ENCODE measurements around the gene G2E3. TPM values are rescaled to one million over a fixed set of nuclear protein-coding genes. Genes with fewer than 3 reads are reported as not detected.
"Not testable (repeated sequence)": the region's sequence is repeated elsewhere in the genome, so short reads cannot be mapped to it uniquely, and the experiment has no call there.

G2E3 gene
- total RNA-seq, 2 donors from 2014 or later = 31.6 to 37.0 TPM

DNA sequence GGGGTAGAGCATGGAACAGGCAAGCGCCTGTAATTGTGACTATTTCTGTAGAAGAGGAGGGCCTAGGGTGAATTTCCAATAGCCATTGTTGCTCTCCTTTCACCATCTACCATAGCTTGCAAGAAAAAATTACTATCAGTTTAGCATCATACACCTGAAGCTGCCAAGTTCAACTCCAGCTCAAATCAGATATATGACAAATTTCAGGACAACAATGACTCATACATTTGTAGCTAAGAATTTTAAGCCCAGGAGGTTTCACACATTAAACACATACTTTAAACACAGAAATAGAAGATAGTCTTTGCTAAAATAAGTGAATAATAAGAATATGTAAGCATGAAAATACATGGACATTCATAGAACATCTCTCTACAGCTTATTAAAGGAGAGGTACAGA lies 17.6 kb upstream of the G2E3 start:
- H3K27me3 Mint-ChIP-seq (ENCODE audit: low read depth) = peaks cover 35% of the 10 kb centered on the region
- H3K4me3 Mint-ChIP-seq = no peak overlapping the region
- H3K4me1 Mint-ChIP-seq (ENCODE audit: low read depth) = peaks cover 4% of the 10 kb centered on the region
- no peaks in the 10 kb centered on the region for H3K9me3 Mint-ChIP-seq
- no peak overlapping the region for H3K27ac Mint-ChIP-seq
- peak; percentile 70 to 82 for ATAC-seq (replicated peaks in 1 of 2)
- H3K36me3 Mint-ChIP-seq (ENCODE audit: insufficient read depth in 2 of 2) = no peaks in the 10 kb centered on the region
- no peak for DNase-seq

DNA sequence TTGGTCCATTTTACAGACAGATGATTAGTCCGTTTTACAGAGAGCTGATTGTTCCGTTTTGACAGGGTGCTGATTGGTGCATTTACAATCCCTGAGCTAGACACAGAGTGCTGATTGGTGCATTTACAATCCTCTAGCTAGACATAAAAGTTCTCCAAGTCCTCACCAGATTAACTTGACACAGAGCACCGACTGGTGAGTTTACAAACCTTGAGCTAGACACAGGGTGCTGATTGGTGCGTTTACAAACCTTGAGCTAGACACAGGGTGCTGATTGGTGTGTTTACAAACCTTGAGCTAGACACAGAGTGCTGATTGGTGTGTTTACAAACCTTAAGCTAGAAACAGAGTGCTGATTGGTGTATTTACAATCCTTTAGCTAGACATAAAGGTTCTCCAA lies 12.2 kb upstream of the G2E3 start:
- not testable (repeated sequence) for H3K4me1 Mint-ChIP-seq (ENCODE audit: low read depth); H3K36me3 Mint-ChIP-seq (ENCODE audit: insufficient read depth in 2 of 2); H3K4me3 Mint-ChIP-seq; H3K9me3 Mint-ChIP-seq; H3K27ac Mint-ChIP-seq; ATAC-seq (replicated peaks in 1 of 2); DNase-seq
- H3K27me3 Mint-ChIP-seq (ENCODE audit: low read depth) = peaks cover 13% of the 10 kb centered on the region

DNA sequence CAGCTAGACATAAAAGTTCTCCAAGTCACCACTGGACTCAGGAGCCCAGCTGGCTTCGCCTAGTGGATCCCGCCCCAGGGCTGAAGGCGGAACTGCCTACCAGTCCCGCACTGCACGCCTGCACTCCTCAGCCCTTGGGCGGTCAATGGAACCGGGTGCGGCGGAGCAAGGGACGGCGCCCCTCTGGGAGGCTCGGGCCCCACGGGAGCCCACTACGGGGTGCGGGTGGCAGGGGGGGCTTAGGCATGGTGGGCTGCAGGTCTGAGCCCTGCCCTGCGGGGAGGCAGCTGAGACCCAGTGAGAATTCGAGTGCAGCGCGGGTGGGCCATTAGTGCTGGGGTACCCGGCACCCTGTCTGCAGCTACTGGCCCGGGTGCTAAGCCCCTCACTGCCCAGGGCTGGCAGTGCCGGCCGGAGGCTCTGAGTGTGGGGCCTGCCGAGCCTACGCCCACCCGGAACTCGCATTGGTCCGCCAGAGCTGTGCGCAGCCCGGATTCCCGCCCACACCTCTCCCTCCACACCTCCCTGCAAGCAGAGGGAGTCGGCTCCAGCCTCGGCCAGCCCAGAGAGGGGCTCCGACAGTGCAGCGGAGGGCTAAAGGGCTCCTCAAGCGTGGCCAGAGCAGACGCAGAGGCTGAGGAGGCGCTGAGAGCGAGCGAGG lies 11.4 kb upstream of the G2E3 start:
- no peak for ATAC-seq (replicated peaks in 1 of 2)
- Mint-ChIP-seq H3K9me3 (no peaks in the 10 kb centered on the region), H3K36me3 (ENCODE audit: insufficient read depth in 2 of 2) (no peaks in the 10 kb centered on the region), H3K27me3 (ENCODE audit: low read depth) (peaks cover 7% of the 10 kb centered on the region), H3K4me3 (no peak overlapping the region), H3K4me1 (ENCODE audit: low read depth) (no peaks in the 10 kb centered on the region), H3K27ac (no peak overlapping the region)
- DNase-seq = no peak

DNA sequence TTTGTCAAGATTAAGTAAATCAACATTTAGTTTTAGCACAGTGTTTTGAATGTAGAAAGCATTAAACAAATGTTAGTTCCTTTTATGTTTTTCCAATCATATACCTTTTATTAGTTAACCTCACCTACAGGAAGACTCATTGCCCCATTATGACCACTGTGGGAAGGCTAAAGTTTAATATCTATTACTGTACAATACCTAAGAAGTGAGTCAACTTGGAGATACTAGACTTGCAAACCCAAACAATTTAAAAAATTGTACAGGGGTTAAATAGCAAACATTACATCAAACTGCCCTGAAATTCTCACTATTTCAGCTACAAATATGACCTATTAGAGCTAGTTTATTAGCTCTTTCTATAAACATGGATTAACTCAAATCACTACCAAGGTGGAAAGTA lies 8.6 kb upstream of the G2E3 start:
- DNase-seq = no peak
- Mint-ChIP-seq H3K27ac (no peak overlapping the region), H3K36me3 (ENCODE audit: insufficient read depth in 2 of 2) (no peaks in the 10 kb centered on the region), H3K4me3 (no peak overlapping the region), H3K27me3 (ENCODE audit: low read depth) (peaks cover 7% of the 10 kb centered on the region), H3K4me1 (ENCODE audit: low read depth) (peaks cover 12% of the 10 kb centered on the region), H3K9me3 (no peaks in the 10 kb centered on the region)
- ATAC-seq (replicated peaks in 1 of 2) = no peak

DNA sequence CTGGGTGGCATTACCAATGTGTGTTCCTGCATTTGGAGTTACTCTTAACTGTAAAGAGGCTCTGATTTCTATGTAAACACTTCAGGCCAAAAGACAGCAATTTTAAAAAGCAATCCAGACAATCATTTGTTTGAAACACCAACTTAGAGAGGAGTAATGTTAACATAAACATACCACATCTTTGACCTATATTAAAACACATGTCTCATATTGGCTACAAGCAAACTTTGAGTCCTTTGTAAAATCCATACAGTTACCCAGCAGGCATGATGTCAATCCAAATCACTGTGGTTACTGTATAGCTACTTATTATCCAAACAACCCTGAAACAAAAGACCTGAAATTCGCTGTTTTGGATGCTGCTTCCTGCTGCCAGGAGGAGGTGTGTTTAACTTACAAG lies 7.5 kb upstream of the G2E3 start:
- Mint-ChIP-seq H3K27ac (no peak overlapping the region), H3K27me3 (ENCODE audit: low read depth) (peaks cover 7% of the 10 kb centered on the region), H3K4me3 (no peak overlapping the region), H3K9me3 (no peaks in the 10 kb centered on the region), H3K36me3 (ENCODE audit: insufficient read depth in 2 of 2) (no peaks in the 10 kb centered on the region), H3K4me1 (ENCODE audit: low read depth) (peaks cover 12% of the 10 kb centered on the region)
- no peak for ATAC-seq (replicated peaks in 1 of 2)
- DNase-seq = no peak

DNA sequence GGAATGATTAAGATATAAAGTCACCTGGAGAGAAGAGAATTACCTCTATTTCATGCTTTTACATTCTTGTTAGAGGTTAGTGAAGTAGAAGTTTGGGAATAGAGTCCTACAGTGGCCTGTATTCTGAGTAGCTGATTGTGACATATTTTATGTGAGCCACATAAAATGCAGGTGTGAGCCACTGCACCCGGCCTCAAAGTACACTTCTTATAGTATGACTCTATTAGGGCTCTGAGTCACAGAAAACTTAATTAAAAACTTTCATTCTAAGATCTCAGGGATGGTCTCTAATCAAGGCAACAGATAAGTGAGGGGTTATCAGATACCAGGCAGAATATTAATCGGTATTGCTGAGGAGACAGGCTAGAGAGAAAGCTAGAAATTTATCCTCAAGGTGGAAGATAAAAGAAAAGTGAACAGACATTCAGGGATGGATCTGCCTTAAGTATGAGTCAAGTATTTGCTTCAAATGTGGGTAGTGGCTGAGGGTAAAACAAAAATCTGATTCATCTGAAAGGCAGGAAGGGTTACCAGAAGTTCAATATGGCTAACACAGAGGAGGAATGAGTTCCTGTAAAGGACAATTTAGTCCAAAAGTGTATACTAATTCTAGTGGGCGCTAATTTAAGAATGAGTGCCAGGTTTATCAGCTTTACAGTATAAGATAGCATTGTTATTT lies 5.5 kb upstream of the G2E3 start:
- Mint-ChIP-seq H3K36me3 (ENCODE audit: insufficient read depth in 2 of 2) (no peaks in the 10 kb centered on the region), H3K9me3 (no peaks in the 10 kb centered on the region), H3K27ac (peak overlapping the region; percentile 72), H3K4me3 (peak overlapping the region; percentile 14 to 60), H3K4me1 (ENCODE audit: low read depth) (peaks cover 16% of the 10 kb centered on the region), H3K27me3 (ENCODE audit: low read depth) (peaks cover 7% of the 10 kb centered on the region)
- DNase-seq = peak in 1 of 2 donors; percentile 21
- ATAC-seq (replicated peaks in 1 of 2) = peak; percentile 91 to 92

DNA sequence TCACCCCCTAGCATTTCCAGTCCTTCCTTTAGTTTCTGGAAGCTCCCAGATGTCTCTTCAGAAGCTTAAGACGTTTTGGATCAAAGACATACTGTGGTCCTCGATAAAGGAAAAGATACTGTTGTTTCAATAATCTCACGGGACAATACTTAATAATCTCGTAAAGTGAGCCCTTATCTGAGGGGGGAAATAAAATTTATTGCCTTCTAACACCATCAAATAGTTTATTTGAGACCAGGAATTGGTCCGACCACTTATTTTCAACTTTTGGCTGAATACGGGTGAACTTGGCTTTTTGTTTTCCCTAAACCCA lies 640 bp upstream of the G2E3 start:
- Mint-ChIP-seq H3K4me1 (ENCODE audit: low read depth) (peaks cover 39% of the 10 kb centered on the region), H3K27ac (peak overlapping the region; percentile 98), H3K27me3 (ENCODE audit: low read depth) (no peaks in the 10 kb centered on the region), H3K4me3 (peak overlapping the region; percentile 98 to 99), H3K9me3 (no peaks in the 10 kb centered on the region), H3K36me3 (ENCODE audit: insufficient read depth in 2 of 2) (peaks cover 5% of the 10 kb centered on the region in 2 donors)
- no peak for ATAC-seq (replicated peaks in 1 of 2)
- no peak for DNase-seq

DNA sequence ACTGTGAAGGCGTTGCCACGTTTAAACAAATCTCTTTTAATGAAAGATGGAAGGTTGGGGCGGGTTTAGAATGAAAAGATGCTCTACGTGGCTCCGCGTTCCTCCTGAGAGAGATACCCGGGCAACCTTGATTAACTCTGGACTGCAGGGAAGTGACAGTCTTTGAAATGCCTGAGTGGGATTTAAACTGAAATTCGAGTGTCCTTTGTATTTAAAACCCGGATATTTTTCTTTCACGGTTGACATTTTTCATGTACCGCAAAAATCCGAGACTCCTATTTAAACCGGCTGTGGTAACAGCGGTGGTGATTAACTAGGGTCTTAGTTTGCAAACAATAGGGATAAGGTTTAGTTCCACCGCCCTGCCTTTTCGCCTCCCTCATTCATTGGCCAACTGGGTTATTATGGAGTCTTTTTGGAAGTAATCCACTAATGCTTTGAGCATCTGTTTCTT lies 707 bp downstream of the G2E3 start:
- Mint-ChIP-seq H3K36me3 (ENCODE audit: insufficient read depth in 2 of 2) (peaks cover 5 to 7% of the 10 kb centered on the region in 2 donors), H3K4me1 (ENCODE audit: low read depth) (peaks cover 35% of the 10 kb centered on the region), H3K9me3 (no peaks in the 10 kb centered on the region), H3K4me3 (peak overlapping the region; percentile 98 to 99), H3K27ac (peak overlapping the region; percentile 98), H3K27me3 (ENCODE audit: low read depth) (no peaks in the 10 kb centered on the region)
- DNase-seq (peak; percentile 4 to 13), ATAC-seq (replicated peaks in 1 of 2) (peak; percentile 19 to 20)

DNA sequence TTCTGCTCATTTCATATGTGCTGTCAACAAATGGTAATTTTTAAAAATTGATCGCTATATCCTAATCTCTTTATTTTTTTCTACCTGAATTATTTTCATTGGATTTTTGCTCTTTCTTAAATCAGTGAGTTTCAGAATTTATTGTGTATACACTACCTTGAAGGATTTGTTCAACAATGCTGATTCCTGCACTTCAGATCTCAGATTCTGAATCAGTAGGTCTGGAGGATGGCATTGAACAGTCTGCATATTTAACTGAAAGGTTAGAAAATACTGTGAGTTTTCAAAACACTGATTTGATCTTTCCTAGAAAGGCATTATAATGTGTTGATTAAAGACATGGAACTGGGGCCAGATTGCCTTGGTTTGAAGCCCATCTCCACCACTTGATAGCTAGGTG lies 1.6 kb downstream of the G2E3 start:
- H3K36me3 Mint-ChIP-seq (ENCODE audit: insufficient read depth in 2 of 2) = peaks cover 5 to 8% of the 10 kb centered on the region in 2 donors
- H3K4me1 Mint-ChIP-seq (ENCODE audit: low read depth) = peaks cover 43% of the 10 kb centered on the region
- H3K4me3 Mint-ChIP-seq = peak overlapping the region; percentile 69 to 95
- peak overlapping the region; percentile 85 for H3K27ac Mint-ChIP-seq
- ATAC-seq (replicated peaks in 1 of 2) (no peak), DNase-seq (no peak)
- H3K27me3 Mint-ChIP-seq (ENCODE audit: low read depth) = no peaks in the 10 kb centered on the region
- no peaks in the 10 kb centered on the region for H3K9me3 Mint-ChIP-seq

DNA sequence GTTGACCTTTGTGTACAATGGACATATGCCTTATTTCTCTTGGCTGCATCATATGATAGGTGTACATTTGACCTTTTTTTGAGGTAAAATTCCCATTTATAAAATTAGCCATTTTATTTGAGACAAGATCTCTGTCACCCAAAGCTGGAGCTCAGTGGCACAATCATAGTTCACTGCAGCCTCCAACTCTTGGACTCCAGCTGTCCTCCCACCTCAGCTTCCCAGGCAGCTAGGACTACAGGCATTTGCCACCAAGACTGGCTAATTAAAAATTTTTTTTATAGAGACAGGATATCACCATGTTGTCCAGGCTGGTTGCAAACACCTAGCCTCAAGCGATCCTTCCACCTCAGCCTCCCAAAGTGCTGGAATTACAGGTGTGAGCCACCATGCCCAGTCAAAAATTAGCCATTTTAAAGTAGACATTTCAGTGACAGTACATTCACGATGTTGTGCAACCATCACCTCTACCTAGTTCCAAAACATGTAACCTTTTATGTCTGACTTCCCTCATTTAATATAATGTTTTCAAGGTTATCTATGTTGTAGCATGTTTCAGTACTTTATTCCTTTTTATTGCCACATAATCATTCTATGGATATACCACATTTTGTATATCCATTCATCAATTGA lies 5.4 kb downstream of the G2E3 start:
- no peaks in the 10 kb centered on the region for H3K27me3 Mint-ChIP-seq (ENCODE audit: low read depth)
- H3K36me3 Mint-ChIP-seq (ENCODE audit: insufficient read depth in 2 of 2) = peaks cover 4 to 6% of the 10 kb centered on the region in 2 donors
- peaks cover 70% of the 10 kb centered on the region for H3K4me1 Mint-ChIP-seq (ENCODE audit: low read depth)
- DNase-seq (no peak), ATAC-seq (replicated peaks in 1 of 2) (no peak)
- no peak overlapping the region for H3K4me3 Mint-ChIP-seq
- H3K27ac Mint-ChIP-seq = no peak overlapping the region
- H3K9me3 Mint-ChIP-seq = no peaks in the 10 kb centered on the region

DNA sequence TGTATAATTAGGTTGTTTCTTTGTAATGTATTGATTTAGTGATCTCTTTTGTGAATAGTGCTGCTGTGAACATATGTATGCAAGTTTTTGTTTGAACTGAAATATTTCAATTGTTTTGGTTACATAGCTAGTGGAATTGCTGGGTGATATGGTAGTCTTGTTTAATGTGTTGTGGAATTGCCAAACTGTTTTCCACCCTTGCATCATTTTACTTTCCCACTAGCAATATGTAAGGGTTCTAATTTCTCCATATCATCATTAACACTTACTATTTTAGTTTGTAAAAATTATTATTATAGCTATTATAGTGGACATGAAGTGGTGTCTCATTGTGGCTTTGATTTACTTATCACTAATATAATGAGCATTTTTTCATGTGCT lies 5.9 kb downstream of the G2E3 start:
- Mint-ChIP-seq H3K27me3 (ENCODE audit: low read depth) (no peaks in the 10 kb centered on the region), H3K9me3 (no peaks in the 10 kb centered on the region), H3K27ac (no peak overlapping the region), H3K36me3 (ENCODE audit: insufficient read depth in 2 of 2) (peaks cover 2 to 6% of the 10 kb centered on the region in 2 donors), H3K4me1 (ENCODE audit: low read depth) (peaks cover 75% of the 10 kb centered on the region), H3K4me3 (no peak overlapping the region)
- DNase-seq = no peak
- no peak for ATAC-seq (replicated peaks in 1 of 2)

DNA sequence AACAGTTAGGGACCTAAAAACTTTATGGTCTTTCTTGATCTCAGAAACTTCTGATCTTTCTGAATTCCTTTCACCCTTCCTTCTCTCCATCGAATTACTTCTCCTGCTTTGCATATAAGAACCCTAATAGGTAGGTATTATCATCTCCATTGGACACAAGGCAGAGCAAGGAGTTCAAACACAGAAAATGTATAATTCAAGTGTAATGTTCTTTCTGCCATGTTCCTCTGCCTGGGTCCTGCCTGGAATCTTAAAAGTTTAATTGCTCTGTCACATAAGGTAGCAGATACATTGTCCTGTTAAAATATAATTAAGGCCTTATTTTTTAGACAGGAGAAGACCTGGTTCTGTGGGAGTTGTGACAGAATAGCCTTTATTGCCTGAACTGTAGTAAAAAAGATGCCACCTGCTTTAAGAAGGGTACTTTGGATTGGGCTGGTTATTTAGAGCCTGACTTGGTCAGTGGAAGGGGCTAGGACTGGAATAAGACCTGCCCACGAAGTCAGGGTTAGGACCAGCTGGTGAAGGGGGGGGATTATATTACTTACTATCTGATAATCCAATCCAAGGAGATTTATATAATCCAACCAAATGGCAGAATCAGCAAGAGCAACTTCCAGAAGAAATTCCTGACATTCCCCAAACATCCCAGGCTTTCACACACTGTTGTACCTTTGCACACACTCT lies 10.4 kb downstream of the G2E3 start:
- no peak overlapping the region for H3K4me3 Mint-ChIP-seq
- no peak overlapping the region for H3K27ac Mint-ChIP-seq
- peaks cover 80% of the 10 kb centered on the region for H3K4me1 Mint-ChIP-seq (ENCODE audit: low read depth)
- no peak for DNase-seq
- no peak for ATAC-seq (replicated peaks in 1 of 2)
- no peaks in the 10 kb centered on the region for H3K9me3 Mint-ChIP-seq
- no peaks in the 10 kb centered on the region for H3K27me3 Mint-ChIP-seq (ENCODE audit: low read depth)
- H3K36me3 Mint-ChIP-seq (ENCODE audit: insufficient read depth in 2 of 2) = peaks cover 0 to 2% of the 10 kb centered on the region in 2 donors

DNA sequence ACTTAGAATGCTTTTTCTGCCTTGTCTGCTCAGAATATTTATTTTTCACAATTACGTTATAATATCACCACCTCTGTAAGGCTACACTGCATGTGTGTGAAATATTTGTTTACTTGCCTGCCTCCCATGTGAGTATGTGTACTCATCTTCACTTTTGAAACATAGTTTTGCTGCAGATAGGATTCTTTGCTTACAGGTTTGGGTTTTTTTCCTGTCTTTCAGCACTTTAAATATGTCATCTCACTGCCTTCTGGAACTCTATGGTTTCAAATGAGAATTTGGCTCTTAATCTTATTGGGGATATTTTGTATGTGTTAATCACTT lies 10.9 kb downstream of the G2E3 start:
- Mint-ChIP-seq H3K9me3 (no peaks in the 10 kb centered on the region), H3K4me3 (no peak overlapping the region), H3K27ac (no peak overlapping the region), H3K27me3 (ENCODE audit: low read depth) (no peaks in the 10 kb centered on the region), H3K4me1 (ENCODE audit: low read depth) (peaks cover 80% of the 10 kb centered on the region), H3K36me3 (ENCODE audit: insufficient read depth in 2 of 2) (no peaks in the 10 kb centered on the region)
- DNase-seq (no peak), ATAC-seq (replicated peaks in 1 of 2) (no peak)
